ENCODE results near the gene PTPN23.

PTPN23 gene

DNA sequence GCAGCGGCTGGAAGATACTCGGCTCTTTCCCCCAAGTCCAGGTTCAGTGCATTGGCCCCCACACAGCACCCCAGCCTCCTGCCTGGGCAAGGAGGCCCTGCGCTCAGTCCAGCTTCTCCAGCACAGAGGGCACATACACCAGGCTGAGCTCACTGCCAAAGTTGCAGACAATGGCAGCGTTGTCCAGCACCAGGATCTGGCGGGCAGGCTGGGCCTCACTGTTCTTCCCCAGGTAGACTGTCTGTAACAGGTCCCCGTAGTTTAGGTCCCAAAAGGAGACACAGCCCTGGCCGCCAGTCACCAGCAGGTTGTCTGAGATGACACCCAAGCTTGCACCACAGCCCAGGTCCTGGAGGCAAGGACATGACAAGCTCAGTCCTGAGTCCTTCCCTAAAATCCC, 32.9 kb downstream of the PTPN23 start:
- no peak for DNase-seq
- Mint-ChIP-seq H3K27ac (no peak overlapping the region), H3K4me1 (no peaks in the 10 kb centered on the region), H3K27me3 (no peaks in the 10 kb centered on the region), H3K36me3 (peaks cover 27% of the 10 kb centered on the region), H3K4me3 (no peak overlapping the region), H3K9me3 (no peaks in the 10 kb centered on the region)
- CTCF ChIA-PET = interaction anchor here (1.3 kb wide), 1 partner anchor 9 kb away, joined by 4 read pairs; no protein-coding TSS in a partner anchor

DNA sequence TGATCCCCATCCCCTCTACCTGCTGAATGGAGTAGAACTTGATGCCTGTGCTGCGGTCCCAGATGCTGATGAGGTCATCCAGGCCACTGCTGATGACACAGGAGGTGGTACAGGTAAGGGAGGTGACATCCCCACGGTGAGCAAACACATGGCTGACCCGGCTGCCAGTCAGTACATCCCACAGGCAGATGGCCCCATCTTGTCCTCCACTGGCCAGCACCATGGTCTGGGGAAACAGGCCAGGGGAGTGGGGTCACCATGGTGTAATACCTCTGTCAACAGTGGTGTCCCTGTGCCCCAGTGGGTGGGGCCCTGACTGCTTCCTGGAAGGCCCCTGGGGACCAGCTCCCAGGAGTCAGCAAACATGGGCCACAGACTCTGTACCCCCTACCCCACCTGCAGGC, 33.3 kb downstream of the PTPN23 start:
- no peak for DNase-seq
- Mint-ChIP-seq H3K9me3 (no peaks in the 10 kb centered on the region), H3K4me1 (no peaks in the 10 kb centered on the region), H3K27ac (no peak overlapping the region), H3K27me3 (no peaks in the 10 kb centered on the region), H3K4me3 (no peak overlapping the region), H3K36me3 (peaks cover 31% of the 10 kb centered on the region)
- CTCF ChIA-PET = interaction anchor here (1.3 kb wide), 1 partner anchor 8 kb away, joined by 4 read pairs; no protein-coding TSS in a partner anchor

DNA sequence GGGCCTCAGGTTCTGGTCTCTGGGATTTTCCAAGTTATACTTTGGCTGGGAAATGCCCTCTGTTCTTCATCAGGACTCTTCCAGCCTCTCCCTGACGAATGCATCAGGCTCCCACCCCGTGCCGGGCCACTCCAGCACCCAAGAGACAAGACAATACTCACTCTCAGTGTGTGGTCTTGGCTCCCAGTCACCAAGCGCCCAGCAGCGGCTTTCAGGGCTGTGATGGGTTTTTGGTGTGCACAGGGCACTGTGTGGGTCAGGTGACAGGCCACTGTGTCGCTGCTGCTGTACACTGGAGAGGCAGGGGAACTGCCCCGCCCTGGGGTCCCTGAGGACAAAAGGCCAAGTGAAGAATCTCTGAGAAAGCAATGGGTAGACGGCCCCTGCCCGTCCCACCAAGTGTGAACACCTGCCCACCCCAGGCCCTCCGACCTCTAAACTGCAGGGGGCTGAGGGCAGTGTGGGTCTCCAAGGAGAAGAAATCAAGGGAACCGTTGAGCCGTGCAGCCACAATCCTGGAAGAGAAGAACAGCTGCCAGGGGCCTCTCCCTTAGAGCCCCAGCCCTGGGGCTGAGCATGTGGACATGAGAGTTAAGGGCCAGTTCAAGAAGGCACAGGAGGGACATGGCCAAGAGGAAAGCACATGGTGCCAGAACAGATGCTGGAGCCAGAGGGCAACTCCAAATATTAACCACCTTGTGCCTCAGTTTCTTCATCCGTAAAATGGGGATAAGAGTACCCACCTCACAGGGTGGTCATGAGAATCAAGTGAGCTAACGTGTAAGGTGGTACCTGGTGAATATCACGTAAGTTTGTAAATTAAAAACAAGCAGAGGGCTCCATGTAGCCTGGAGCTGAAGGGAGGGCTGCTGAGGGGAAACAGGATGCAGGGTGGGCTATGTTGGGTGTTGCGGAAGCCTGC, 34.1 kb downstream of the PTPN23 start:
- Mint-ChIP-seq H3K27me3 (no peaks in the 10 kb centered on the region), H3K27ac (peak overlapping the region; percentile 19), H3K36me3 (peaks cover 31% of the 10 kb centered on the region), H3K4me1 (no peaks in the 10 kb centered on the region), H3K9me3 (no peaks in the 10 kb centered on the region), H3K4me3 (no peak overlapping the region)
- DNase-seq = no peak
- CTCF ChIA-PET = no interaction called here

DNA sequence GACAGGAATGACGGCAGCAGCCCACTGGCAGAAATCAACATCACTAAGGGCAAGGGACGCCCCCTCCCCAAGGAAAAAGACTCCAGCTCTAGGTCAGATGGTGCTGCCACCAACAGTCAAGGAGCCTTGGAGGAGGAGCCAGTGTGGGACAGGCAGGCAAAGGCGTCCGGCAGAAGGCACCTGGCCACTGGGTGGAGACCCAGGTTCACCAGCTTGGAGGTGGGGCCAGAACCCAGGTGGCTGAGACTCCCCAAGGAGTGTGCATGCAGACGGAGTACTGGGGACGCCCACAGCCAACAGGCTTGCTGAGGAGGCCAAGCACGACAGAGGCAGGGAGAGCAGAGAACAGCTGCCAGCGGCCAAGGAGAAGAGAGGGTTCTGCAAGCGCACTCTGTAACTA, 35.2 kb downstream of the PTPN23 start:
- CTCF ChIA-PET = interaction anchor here (0.6 kb wide), 1 partner anchor 91 kb away, joined by 3 read pairs; no protein-coding TSS in a partner anchor
- Mint-ChIP-seq H3K9me3 (no peaks in the 10 kb centered on the region), H3K27me3 (no peaks in the 10 kb centered on the region), H3K36me3 (peaks cover 32% of the 10 kb centered on the region), H3K4me3 (no peak overlapping the region), H3K27ac (peak overlapping the region; percentile 9), H3K4me1 (peaks cover 4% of the 10 kb centered on the region)
- no peak for DNase-seq

DNA sequence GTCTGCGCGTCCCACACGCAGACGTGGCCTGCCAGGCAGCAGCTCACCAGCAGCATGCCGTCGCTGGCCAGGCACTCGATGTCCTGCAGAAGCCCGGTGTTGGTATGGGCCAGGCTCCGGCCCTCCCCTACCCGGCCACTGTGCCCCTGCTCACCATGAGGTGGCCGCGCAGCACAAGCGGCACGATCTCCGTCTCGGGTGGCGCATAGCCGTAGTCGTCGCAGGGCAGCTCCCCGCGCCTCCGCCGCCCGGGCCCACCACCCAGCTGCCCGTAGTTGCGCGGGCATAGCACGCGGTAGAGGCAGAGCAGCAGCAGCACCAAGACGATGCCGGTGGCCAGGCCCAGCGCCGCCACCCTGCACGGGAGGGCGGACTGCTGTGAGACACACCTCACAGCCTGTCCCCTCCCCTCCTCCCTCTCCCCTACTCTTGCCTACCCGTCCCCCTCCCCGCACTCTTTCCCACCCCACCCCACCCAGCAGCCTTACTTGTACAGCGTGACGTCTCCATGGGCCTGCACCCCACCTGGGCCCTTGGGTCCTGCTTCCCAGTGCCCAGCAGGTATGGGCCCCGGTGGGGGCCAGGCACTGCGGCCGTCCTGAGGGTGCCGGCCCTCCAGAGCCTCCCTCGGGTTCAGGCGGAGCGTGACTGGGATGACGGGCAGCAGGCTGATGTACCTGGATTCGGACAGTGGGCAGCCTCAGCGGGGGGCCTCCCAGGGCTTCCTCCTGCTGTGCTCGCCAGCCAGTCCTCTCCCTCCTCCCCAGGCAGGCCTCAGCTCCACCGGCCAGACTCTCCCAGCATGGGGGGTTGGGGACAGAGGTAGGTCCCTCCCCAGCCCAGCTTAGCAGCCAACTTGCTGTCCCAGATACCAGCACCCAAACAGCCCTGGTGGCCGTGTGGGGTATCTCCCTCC, 37.6 kb downstream of the PTPN23 start:
- Mint-ChIP-seq H3K36me3 (peaks cover 32% of the 10 kb centered on the region), H3K4me3 (no peak overlapping the region), H3K27ac (no peak overlapping the region), H3K9me3 (no peaks in the 10 kb centered on the region), H3K27me3 (no peaks in the 10 kb centered on the region), H3K4me1 (peaks cover 8% of the 10 kb centered on the region)
- CTCF ChIA-PET = interaction anchor here (1.0 to 4.9 kb wide), 2 partner anchors 57 to 104 kb away, joined by 3 to 40 read pairs; partner anchors contain the start of gene SCAP
- no peak for DNase-seq

DNA sequence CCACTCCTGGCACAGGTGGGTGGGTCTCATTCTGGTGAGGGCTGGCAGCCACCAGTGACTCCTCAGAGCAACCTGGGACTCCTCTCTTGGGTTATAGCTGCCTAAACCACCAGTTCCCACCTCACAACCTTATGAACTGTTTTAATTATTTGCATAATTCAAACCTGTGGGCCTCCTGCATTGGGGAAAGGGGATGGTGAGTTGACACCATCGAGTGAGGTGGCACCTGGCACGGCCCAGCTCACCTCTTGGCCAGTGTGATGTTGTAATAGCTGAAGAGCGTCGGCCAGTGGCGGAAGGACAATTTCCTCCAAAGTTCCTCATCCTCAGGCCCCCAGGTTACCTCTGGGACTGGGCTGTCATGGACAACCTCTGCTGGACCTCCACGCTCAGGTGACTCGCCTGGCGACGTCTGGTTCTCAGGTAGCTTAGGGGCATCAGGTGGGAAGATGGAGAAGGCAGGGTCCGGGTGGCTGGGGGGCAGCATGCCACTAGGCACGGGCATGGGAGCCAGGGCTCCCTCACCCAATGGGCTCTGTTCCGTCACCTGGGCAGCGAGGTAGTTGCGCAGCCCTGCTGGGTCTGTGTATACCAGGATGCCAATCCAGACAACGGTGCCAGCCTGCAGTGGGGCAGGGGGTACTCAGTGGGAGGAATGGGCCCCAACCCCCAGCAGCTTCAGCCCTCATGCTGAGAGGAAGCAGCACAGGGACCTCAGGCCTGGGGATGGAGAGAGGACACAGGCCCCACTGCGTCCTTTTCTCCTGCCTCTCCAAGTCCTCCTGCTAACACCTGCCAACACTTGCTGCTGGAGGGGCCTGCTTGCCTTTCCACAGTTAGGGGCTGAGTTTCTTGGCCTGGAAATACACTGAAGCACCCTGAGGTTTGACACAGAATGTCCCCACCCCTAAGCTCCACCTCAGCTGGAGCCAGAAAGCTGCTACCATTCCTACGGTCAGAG, 38.5 kb downstream of the PTPN23 start:
- CTCF ChIA-PET = interaction anchor here (0.6 to 4.9 kb wide), 7 partner anchors 11 to 168 kb away, joined by 3 to 40 read pairs (median 3); partner anchors contain the start of gene SCAP
- Mint-ChIP-seq H3K27ac (no peak overlapping the region), H3K4me3 (no peak overlapping the region), H3K27me3 (no peaks in the 10 kb centered on the region), H3K36me3 (peaks cover 31% of the 10 kb centered on the region), H3K4me1 (peaks cover 8% of the 10 kb centered on the region), H3K9me3 (no peaks in the 10 kb centered on the region)
- DNase-seq = no peak

DNA sequence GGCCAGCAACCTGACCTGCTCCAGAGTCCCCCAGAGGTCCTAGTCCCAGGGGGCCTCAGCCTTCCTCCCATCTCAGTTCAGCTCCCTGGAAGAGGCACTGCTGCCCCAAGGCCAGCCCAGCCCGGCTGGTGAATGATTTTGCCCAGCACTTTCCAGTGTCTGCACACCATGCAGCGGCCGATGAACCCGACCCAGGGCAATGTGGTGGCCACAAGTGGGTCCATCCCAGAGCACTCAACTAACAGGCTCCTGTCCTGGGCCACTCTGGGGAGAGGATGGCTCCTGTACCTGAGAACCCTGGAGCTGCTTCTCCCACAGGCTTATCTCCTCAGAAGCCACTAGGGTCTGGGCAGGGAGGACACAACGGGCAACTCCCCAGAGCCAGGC, 39.2 kb downstream of the PTPN23 start:
- no peak overlapping the region for H3K4me3 Mint-ChIP-seq
- peaks cover 8% of the 10 kb centered on the region for H3K4me1 Mint-ChIP-seq
- no peak overlapping the region for H3K27ac Mint-ChIP-seq
- peaks cover 29% of the 10 kb centered on the region for H3K36me3 Mint-ChIP-seq
- CTCF ChIA-PET = interaction anchor here (0.6 to 4.9 kb wide), 11 partner anchors 10 to 370 kb away, joined by 3 to 40 read pairs (median 4); partner anchors contain the start of gene SCAP
- H3K9me3 Mint-ChIP-seq = no peaks in the 10 kb centered on the region
- H3K27me3 Mint-ChIP-seq = no peaks in the 10 kb centered on the region
- DNase-seq = no peak

DNA sequence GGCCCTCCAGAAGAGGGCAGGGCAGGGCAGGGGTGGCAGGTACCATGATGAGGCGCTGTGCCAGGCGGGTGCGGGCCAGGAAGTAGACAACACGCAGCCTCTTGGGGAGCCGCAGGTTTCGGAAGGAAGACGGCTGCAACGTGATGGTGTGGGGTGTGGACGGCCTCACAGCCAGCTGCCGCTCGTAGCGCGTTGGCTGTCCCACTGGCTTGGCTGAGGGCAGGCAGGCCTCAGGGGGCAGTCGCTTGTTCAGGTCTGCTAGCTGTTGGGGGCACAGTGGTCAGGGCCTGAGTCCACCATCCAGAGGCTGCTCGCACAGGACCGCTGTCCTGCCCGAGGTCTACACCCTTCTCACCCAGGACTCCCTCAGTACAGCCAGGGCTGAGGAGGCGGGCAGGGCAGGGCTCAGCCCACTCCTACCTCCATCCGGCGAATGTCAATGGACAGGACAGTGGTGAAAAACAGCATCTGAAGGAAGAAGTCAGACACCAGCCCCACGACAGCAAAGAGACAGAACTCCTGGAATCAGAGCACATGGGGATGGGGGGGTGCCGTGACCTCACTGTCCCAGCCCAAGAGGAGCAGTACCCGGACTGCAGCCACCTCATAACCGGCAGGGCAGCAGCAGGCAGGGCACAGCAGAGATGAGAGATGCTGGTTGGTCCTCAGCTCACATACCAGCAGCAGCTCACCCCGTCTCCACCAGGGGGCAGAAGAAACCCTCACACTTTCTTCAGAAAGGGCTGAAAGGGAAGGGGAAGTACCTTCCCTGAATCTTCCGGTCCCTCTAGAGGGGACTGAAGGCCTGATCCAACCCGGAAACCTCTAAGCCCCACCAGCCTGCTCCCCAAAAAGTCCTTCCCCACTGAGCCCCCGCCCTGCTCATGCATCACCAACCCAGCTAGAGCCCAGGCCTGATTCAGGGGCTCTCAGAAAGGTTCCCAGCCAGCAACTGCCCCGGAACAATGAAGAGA, 40.0 kb downstream of the PTPN23 start:
- H3K36me3 Mint-ChIP-seq = peaks cover 23% of the 10 kb centered on the region
- peak overlapping the region; percentile 60 for H3K4me3 Mint-ChIP-seq
- CTCF ChIA-PET = interaction anchor here (0.6 to 4.9 kb wide), 30 partner anchors 9 to 532 kb away, joined by 3 to 40 read pairs (median 4); partner anchors contain the start of genes ELP6, PTPN23 and SCAP
- H3K9me3 Mint-ChIP-seq = no peaks in the 10 kb centered on the region
- H3K27ac Mint-ChIP-seq = peak overlapping the region; percentile 98
- no peaks in the 10 kb centered on the region for H3K27me3 Mint-ChIP-seq
- H3K4me1 Mint-ChIP-seq = peaks cover 8% of the 10 kb centered on the region
- peak; percentile 95 for DNase-seq

DNA sequence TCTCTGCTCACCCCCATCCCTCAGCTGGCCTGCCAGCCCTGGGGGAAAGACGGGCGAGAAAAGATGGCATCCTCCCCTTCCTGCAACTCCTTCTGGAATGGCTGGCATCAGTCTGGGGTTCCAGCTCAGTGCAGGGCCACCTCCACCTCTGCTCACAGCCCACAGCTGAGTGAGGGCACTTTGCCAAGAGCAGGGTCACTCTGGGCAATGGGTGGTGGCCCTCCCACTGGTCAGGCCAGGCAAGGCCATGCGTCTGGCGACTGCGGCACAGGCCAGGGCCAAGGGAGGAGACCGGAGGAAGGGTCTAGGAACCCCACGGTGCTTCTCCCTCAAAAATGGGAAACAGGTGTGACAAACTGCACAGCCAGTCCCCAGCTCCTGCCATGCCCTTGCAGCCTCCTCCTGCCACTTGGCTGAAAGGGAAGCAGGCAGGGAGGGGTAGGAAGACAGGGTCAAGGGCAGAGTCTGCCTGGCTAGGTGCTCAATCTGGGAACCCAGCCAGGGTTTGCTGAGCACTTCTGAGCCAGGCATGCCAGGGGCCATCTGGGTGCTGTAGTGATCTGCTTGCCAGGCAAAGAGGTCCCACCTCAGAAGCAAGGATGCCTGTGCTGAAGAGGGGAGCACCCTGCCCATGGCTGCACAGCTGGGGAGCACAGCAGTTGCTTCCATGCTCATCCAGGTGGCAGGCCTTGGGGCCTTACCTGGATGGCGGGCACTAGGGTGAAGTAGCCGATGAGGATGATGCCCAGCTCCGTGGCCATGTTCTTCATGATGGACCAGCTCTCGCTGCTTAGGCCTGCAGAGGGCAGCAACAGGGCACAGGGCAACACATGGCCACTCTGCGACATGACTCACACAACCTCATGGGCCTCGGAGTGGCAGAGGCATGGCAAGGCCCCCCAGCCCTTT, 41.2 kb downstream of the PTPN23 start:
- no peaks in the 10 kb centered on the region for H3K27me3 Mint-ChIP-seq
- H3K4me1 Mint-ChIP-seq = peaks cover 8% of the 10 kb centered on the region
- H3K4me3 Mint-ChIP-seq = no peak overlapping the region
- H3K27ac Mint-ChIP-seq = peak overlapping the region; percentile 98
- peaks cover 18% of the 10 kb centered on the region for H3K36me3 Mint-ChIP-seq
- CTCF ChIA-PET = interaction anchor here (0.6 to 4.9 kb wide), 22 partner anchors 8 to 533 kb away, joined by 3 to 40 read pairs (median 4); partner anchors contain the start of genes ELP6, PTPN23 and SCAP
- no peak for DNase-seq
- no peaks in the 10 kb centered on the region for H3K9me3 Mint-ChIP-seq

DNA sequence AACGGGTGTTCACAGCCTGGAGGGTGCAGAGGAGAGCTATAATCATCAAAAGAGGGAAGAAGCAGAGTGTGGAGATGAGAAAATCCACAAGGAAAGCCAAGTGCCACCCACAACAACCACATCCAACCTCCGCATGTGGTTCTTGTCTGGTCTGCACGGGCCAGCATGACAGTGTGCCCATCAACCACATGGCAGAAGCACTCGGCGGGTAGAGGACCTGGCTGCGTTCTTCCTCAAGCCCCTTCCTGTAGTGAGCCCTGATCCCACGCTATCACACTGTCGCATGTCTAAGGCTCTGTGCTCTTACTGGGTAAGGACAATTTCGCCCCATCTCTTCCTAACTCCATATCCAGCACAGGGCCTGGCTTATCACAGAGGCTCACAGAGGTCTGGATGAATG, 41.9 kb downstream of the PTPN23 start:
- H3K27ac Mint-ChIP-seq = no peak overlapping the region
- H3K27me3 Mint-ChIP-seq = no peaks in the 10 kb centered on the region
- peaks cover 8% of the 10 kb centered on the region for H3K4me1 Mint-ChIP-seq
- no peak overlapping the region for H3K4me3 Mint-ChIP-seq
- CTCF ChIA-PET = interaction anchor here (1.0 to 4.9 kb wide), 3 partner anchors 9 to 53 kb away, joined by 3 to 40 read pairs (median 4); partner anchors contain the start of gene SCAP
- no peaks in the 10 kb centered on the region for H3K9me3 Mint-ChIP-seq
- no peak for DNase-seq
- peaks cover 18% of the 10 kb centered on the region for H3K36me3 Mint-ChIP-seq

DNA sequence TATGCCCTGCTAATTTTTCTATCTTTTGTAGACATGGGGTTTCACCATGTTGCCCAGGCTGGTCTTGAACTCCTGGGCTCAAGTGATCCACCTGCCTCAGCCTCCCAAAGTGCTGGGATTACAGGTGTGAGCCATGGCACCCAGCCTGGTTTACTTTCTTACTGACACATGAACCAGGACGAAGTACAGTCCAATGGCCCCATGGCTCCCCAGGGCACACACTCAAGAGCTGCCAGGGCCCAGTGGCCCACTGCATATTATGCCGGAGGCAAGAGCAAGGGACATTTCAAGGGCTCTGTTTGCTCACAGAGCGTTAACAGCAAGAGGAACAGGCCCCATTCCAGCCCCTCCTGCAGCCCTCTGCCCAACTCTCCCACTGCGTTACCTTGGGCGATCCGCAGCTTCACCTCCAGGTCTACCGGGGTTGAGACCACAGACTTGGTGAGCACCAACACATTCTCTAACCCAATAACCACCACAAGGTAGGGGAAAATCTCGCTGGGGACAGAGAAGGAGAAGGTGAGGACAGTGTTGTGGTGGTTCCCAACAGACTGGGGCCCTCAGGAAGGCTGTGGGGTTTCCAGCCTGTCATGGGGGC, 42.8 kb downstream of the PTPN23 start:
- Mint-ChIP-seq H3K4me1 (peaks cover 8% of the 10 kb centered on the region), H3K4me3 (no peak overlapping the region), H3K27me3 (no peaks in the 10 kb centered on the region), H3K36me3 (peaks cover 21% of the 10 kb centered on the region), H3K9me3 (no peaks in the 10 kb centered on the region), H3K27ac (peak overlapping the region; percentile 55)
- CTCF ChIA-PET = interaction anchor here (1.2 to 4.9 kb wide), 2 partner anchors 52 to 53 kb away, joined by 4 to 40 read pairs; partner anchors contain the start of gene SCAP
- DNase-seq = no peak

All from activated naive CD4-positive, alpha-beta T cell treated with anti-CD3 and anti-CD28 coated beads, Interleukin-2, amount 10 ng/mL, durations not matched to agents 7 days and 5 days (primary cell).